ENCODE measurements around the gene RGS6. TPM values are rescaled to one million over a fixed set of nuclear protein-coding genes. Genes with fewer than 3 reads are reported as not detected.

The RGS6 gene
- total RNA-seq, 1 donor from 2014 or later = not detected

GRCh38 chr14:72512281-72512680, 580.1 kb downstream of the RGS6 start:
- Mint-ChIP-seq H3K27me3 (no peaks in the 10 kb centered on the region), H3K4me1 (peaks cover 10% of the 10 kb centered on the region), H3K27ac (no peak overlapping the region), H3K4me3 (no peak overlapping the region), H3K36me3 (ENCODE audit: low read depth) (no peaks in the 10 kb centered on the region), H3K9me3 (no peaks in the 10 kb centered on the region)
- CTCF ChIA-PET = interaction anchor here (6.4 to 8.4 kb wide), 2 partner anchors 392 to 438 kb away, joined by 100 to 236 read pairs; no protein-coding TSS in a partner anchor
- TF ChIP-seq CTCF (IDR thresholded peaks at IDR 0.05) = no peak
- DNase-seq = no peak
- intact Hi-C loops (cut with micrococcal nuclease) = loop anchor here (10.0 kb wide), 2 partner anchors 203 to 263 kb away; no protein-coding TSS in a partner anchor
- POLR2A ChIA-PET = no interaction called here
- ATAC-seq (ENCODE audit: low read depth) = no peak

GRCh38 chr14:72512925-72513324, 580.7 kb downstream of the RGS6 start:
- Mint-ChIP-seq H3K4me1 (peaks cover 16% of the 10 kb centered on the region), H3K36me3 (ENCODE audit: low read depth) (no peaks in the 10 kb centered on the region), H3K27me3 (no peaks in the 10 kb centered on the region), H3K4me3 (no peak overlapping the region), H3K27ac (no peak overlapping the region), H3K9me3 (no peaks in the 10 kb centered on the region)
- ATAC-seq (ENCODE audit: low read depth) (no peak), DNase-seq (no peak)
- CTCF ChIA-PET = interaction anchor here (6.4 to 8.4 kb wide), 2 partner anchors 391 to 437 kb away, joined by 100 to 236 read pairs; no protein-coding TSS in a partner anchor
- TF ChIP-seq CTCF (IDR thresholded peaks at IDR 0.05) = no peak
- intact Hi-C loops (cut with micrococcal nuclease) = loop anchor here (10.0 kb wide), 2 partner anchors 202 to 262 kb away; no protein-coding TSS in a partner anchor
- POLR2A ChIA-PET = interaction anchor here (0.6 kb wide), 1 partner anchor 27 kb away, joined by 4 read pairs; no protein-coding TSS in a partner anchor

GRCh38 chr14:72513346-72513745, 581.1 kb downstream of the RGS6 start:
- DNase-seq = no peak
- ChIA-PET CTCF (interaction anchor here (0.6 to 8.4 kb wide), 7 partner anchors 8 to 1219 kb away, joined by 3 to 236 read pairs (median 7); no protein-coding TSS in a partner anchor), POLR2A (interaction anchor here (0.6 kb wide), 1 partner anchor 27 kb away, joined by 4 read pairs; no protein-coding TSS in a partner anchor)
- Mint-ChIP-seq H3K9me3 (no peaks in the 10 kb centered on the region), H3K4me1 (peaks cover 21% of the 10 kb centered on the region), H3K27ac (no peak overlapping the region), H3K36me3 (ENCODE audit: low read depth) (no peaks in the 10 kb centered on the region), H3K4me3 (no peak overlapping the region), H3K27me3 (no peaks in the 10 kb centered on the region)
- intact Hi-C loops (cut with micrococcal nuclease) = loop anchor here (10.0 kb wide), 2 partner anchors 201 to 261 kb away; no protein-coding TSS in a partner anchor
- TF ChIP-seq CTCF (IDR thresholded peaks at IDR 0.05) = no peak
- no peak for ATAC-seq (ENCODE audit: low read depth)

- no peak for TF ChIP-seq CTCF (IDR thresholded peaks at IDR 0.05)
- ChIA-PET CTCF (interaction anchor here (0.6 to 8.4 kb wide), 10 partner anchors 9 to 1219 kb away, joined by 3 to 236 read pairs (median 4); no protein-coding TSS in a partner anchor), POLR2A (no interaction called here)
- Mint-ChIP-seq H3K4me1 (peaks cover 28% of the 10 kb centered on the region), H3K36me3 (ENCODE audit: low read depth) (no peaks in the 10 kb centered on the region), H3K27me3 (no peaks in the 10 kb centered on the region), H3K4me3 (no peak overlapping the region), H3K9me3 (no peaks in the 10 kb centered on the region), H3K27ac (no peak overlapping the region)
- ATAC-seq (ENCODE audit: low read depth) (no peak), DNase-seq (no peak)
- intact Hi-C loops (cut with micrococcal nuclease) = loop anchor here (10.0 kb wide), 2 partner anchors 201 to 261 kb away; no protein-coding TSS in a partner anchor
Measured at GRCh38 chr14:72513965-72514659, 581.9 kb downstream of the RGS6 start.

- CTCF ChIA-PET = interaction anchor here (0.6 to 8.4 kb wide), 10 partner anchors 9 to 553 kb away, joined by 3 to 236 read pairs (median 4); no protein-coding TSS in a partner anchor
- no peaks in the 10 kb centered on the region for H3K9me3 Mint-ChIP-seq
- DNase-seq (no peak), ATAC-seq (ENCODE audit: low read depth) (no peak)
- no peaks in the 10 kb centered on the region for H3K27me3 Mint-ChIP-seq
- peaks cover 34% of the 10 kb centered on the region for H3K4me1 Mint-ChIP-seq
- H3K36me3 Mint-ChIP-seq (ENCODE audit: low read depth) = no peaks in the 10 kb centered on the region
- intact Hi-C loops (cut with micrococcal nuclease) = loop anchor here (10.0 kb wide), 2 partner anchors 200 to 260 kb away; no protein-coding TSS in a partner anchor
- TF ChIP-seq CTCF (IDR thresholded peaks at IDR 0.05) = no peak
- POLR2A ChIA-PET = no interaction called here
- no peak overlapping the region for H3K27ac Mint-ChIP-seq
- no peak overlapping the region for H3K4me3 Mint-ChIP-seq
Measured at GRCh38 chr14:72514660-72515025, 582.4 kb downstream of the RGS6 start.
